ENCODE results near the gene HES1.

DNA sequence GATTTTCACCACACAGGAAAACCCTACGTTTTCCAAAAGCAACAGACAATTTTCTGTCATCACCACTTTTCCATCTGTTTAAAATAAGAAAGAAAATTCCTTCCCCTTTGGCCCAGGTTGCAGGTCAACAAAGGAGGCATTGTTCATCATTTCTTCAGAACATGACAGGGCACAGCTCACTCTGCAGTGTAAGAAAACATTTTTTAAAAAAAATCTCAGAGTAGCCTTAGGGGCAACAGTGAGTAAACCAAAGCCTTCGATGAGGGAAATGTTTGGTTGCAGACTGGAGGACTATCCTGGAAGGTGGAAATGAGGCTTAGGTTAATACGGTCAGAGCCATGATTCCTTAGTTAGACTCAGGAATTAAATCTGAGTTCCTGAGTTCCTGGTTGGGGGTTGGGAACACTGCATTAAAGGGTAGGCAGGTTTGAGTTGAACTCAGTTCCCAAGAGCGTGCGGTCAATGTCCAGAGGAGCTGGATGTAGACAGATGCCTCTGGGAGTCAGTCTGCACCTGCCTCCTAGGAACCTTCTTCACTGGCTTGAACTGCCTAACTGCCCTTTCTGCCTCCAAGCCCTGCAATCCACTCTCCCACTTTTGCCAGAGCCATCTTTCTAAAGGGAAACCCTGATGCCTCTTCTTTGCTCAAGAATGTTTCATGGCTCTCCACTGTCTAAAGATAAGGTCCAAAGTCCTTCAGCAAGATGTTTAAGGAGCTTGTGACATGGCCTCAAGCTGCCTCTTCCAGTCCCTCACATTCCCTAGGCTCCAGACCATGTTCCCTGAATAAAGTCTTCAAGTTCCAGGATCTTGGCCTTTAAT, 3.3 kb upstream of the HES1 start:
- TF ChIP-seq CTCF (IDR thresholded peaks at IDR 0.05; ENCODE audit: low read depth, low read length) (no peak), EZH2phosphoT487 (IDR thresholded peaks at IDR 0.05; ENCODE audit: low read depth) (no peak)

All from OCI-LY3 (cell line).